Measurements from ENCODE around the gene TAX1BP1. TPM values are rescaled to one million over a fixed set of nuclear protein-coding genes. Genes with fewer than 3 reads are reported as not detected.

Gene TAX1BP1
- total and polyA plus RNA-seq, 2 experiments from 2014 or later: 56.5 to 87.9 TPM

GRCh38 chr7:27756298-27756697 lies 16.3 kb downstream of the TAX1BP1 start:
- Histone ChIP-seq H3K36me3 (ENCODE audit: insufficient read depth) (no peaks in the 10 kb centered on the region), H3K79me2 (replicated peaks; ENCODE audit: insufficient read depth) (no peaks in the 10 kb centered on the region), H3F3A (replicated peaks; ENCODE audit: low read depth) (no peaks in the 10 kb centered on the region), H3K27ac (ENCODE audit: low read depth) (no peak overlapping the region), H3K27me3 (ENCODE audit: insufficient read depth) (no peaks in the 10 kb centered on the region), H4K20me1 (replicated peaks; ENCODE audit: insufficient read depth) (0 out of 2 replicates have a peak, but pooled peaks cover 2% of the 10 kb centered on the region), H3K4me2 (no peak overlapping the region), H2AFZ (no peak overlapping the region), H3K9me2 (ENCODE audit: insufficient read depth) (no peaks in the 10 kb centered on the region), H3K4me3 (no peak overlapping the region), H3K4me1 (ENCODE audit: insufficient read depth) (no peaks in the 10 kb centered on the region)
- Mint-ChIP-seq H3K27me3 (ENCODE audit: insufficient read depth, low read depth, poor library complexity) (no peaks in the 10 kb centered on the region), H3K4me3 (no peak overlapping the region), H3K27ac (no peak overlapping the region), H3K36me3 (ENCODE audit: low read depth) (peaks cover 23% of the 10 kb centered on the region), H3K9me3 (no peaks in the 10 kb centered on the region), H3K4me1 (no peaks in the 10 kb centered on the region; the same call in 2 of the 3 replicates)
- ATAC-seq (no peak), DNase-seq (ENCODE audit: low spot score) (no peak)
- no peak for TF ChIP-seq ZNF462 (CRISPR knock-in tag; IDR thresholded peaks at IDR 0.05)
- TF ChIP-seq JUNB (IDR thresholded peaks at IDR 0.05; ENCODE audit: unreplicated experiment): no peak
- no peak for TF ChIP-seq POLR2AphosphoS5 (IDR thresholded peaks at IDR 0.05; ENCODE audit: low read depth)
- TF ChIP-seq CTCF (conservative IDR thresholded peaks at IDR 0.05; ENCODE audit: low read depth in 2 of 2): no peak
- TF ChIP-seq EZH2phosphoT487 (IDR thresholded peaks at IDR 0.05; ENCODE audit: unreplicated experiment): no peak
- no peak for TF ChIP-seq ZNF331 (CRISPR knock-in tag; IDR thresholded peaks at IDR 0.05; ENCODE audit: low read depth)
- no peak for TF ChIP-seq STAT1 (IDR thresholded peaks at IDR 0.05; ENCODE audit: unreplicated experiment)
- TF ChIP-seq CREB1 (CRISPR knock-in tag; IDR thresholded peaks at IDR 0.05; ENCODE audit: low read depth): no peak
- no peak for TF ChIP-seq ZNF114 (CRISPR knock-in tag; IDR thresholded peaks at IDR 0.05)
